OCI-LY1 (cell line): ENCODE measurements around the gene NDUFA11.
"Not testable (repeated sequence)": the region's sequence is repeated elsewhere in the genome, so short reads cannot be mapped to it uniquely, and the experiment has no call there.

Experiments used
- H2AFZ ChIP-seq: fragments of 200-600 bp; sonication (generic), shearing (Covaris generic); 2 replicates; pipeline ENCODE4 v1.6.0; 2014; ENCODE audit warnings: antibody characterized with exemption, mild to moderate bottlenecking, low read length
- H3F3A ChIP-seq: fragments of 200-600 bp; sonication (generic), shearing (Covaris generic); 2 replicates; pipeline ENCODE4 v1.6.0; 2014; ENCODE audit warnings: mild to moderate bottlenecking, antibody characterized with exemption, low read length, moderate library complexity; ENCODE audit not compliant: insufficient read depth
- H3K27ac ChIP-seq: fragments of 200-600 bp; sonication (generic); 2 replicates; pipeline ENCODE4 v1.5.1; 2014; ENCODE audit warnings: low read length, mixed run types, mild to moderate bottlenecking, low read depth; ENCODE audit not compliant: poor library complexity, severe bottlenecking
- H3K27me3 ChIP-seq: fragments of 200-600 bp; sonication (generic); 2 replicates; pipeline ENCODE4 v1.6.0; 2014; ENCODE audit warnings: antibody characterized with exemption, mild to moderate bottlenecking, low read length, moderate library complexity; ENCODE audit not compliant: insufficient read depth
- H3K36me3 ChIP-seq: fragments of 200-600 bp; sonication (generic); 2 replicates; pipeline ENCODE4 v1.6.1; 2014; ENCODE audit warnings: mild to moderate bottlenecking, antibody characterized with exemption, low read length, moderate library complexity, mixed read lengths; ENCODE audit not compliant: insufficient read depth
- H3K4me1 ChIP-seq: fragments of 200-600 bp; sonication (generic); 2 replicates; pipeline ENCODE4 v1.5.1; 2014; ENCODE audit warnings: mild to moderate bottlenecking, low read length, moderate library complexity; ENCODE audit not compliant: insufficient read depth, severe bottlenecking
- H3K4me2 ChIP-seq: fragments of 200-600 bp; sonication (generic), shearing (Covaris generic); 2 replicates; pipeline ENCODE4 v1.6.1; 2014; ENCODE audit warnings: low read length
- H3K4me3 ChIP-seq: fragments of 200-600 bp; sonication (generic); 2 replicates; pipeline ENCODE4 v1.5.1; 2014; ENCODE audit warnings: low read length, low read depth, mild to moderate bottlenecking, mixed read lengths; ENCODE audit not compliant: poor library complexity, severe bottlenecking
- H3K79me2 ChIP-seq: fragments of 200-600 bp; shearing (Covaris generic); 2 replicates; pipeline ENCODE4 v1.6.1; 2016; ENCODE audit warnings: mixed run types, low read length, mixed read lengths; ENCODE audit not compliant: insufficient read depth
- H3K9ac ChIP-seq: fragments of 200-600 bp; sonication (generic), shearing (Covaris generic); 2 replicates; pipeline ENCODE4 v1.6.1; 2014; ENCODE audit warnings: mild to moderate bottlenecking, low read length, mixed read lengths
- H3K9me2 ChIP-seq: fragments of 200-600 bp; sonication (generic), shearing (Covaris generic); 2 replicates; pipeline ENCODE4 v1.6.1; 2014; ENCODE audit warnings: low read depth, mild to moderate bottlenecking, low read length, mixed read lengths
- H3K9me3 ChIP-seq: fragments of 200-600 bp; shearing (Covaris generic); 2 replicates; pipeline ENCODE4 v1.6.1; 2014; ENCODE audit warnings: low read length, mixed read lengths
- H4K20me1 ChIP-seq: fragments of 200-600 bp; sonication (generic), shearing (Covaris generic); 2 replicates; pipeline ENCODE4 v1.6.0; 2016; ENCODE audit warnings: mild to moderate bottlenecking, low read length; ENCODE audit not compliant: insufficient read depth
- CTCF ChIP-seq: fragments of 200-600 bp; sonication (generic), shearing (Covaris generic); IDR thresholded peaks from 2 replicates; pipeline ENCODE4 v1.5.1; 2017; ENCODE audit warnings: mild to moderate bottlenecking, antibody characterized with exemption, low read length, moderate library complexity, mixed read lengths
- EZH2 ChIP-seq: fragments of 200-600 bp; sonication (generic), shearing (Covaris generic); IDR thresholded peaks from 2 replicates; pipeline ENCODE4 v1.8.0; 2017; ENCODE audit warnings: borderline replicate concordance, mixed run types, mild to moderate bottlenecking, antibody characterized with exemption, low read length, moderate library complexity, mixed read lengths

The NDUFA11 gene

GRCh38 chr19:5890099-5890498, 13.5 kb downstream of the NDUFA11 start:
- Histone ChIP-seq H3K9me3 (no peaks in the 10 kb centered on the region), H3K27me3 (peaks cover 8% of the 10 kb centered on the region; the same call in 1 of the 2 replicates), H2AFZ (no peak overlapping the region), H3K79me2 (no peaks in the 10 kb centered on the region), H3K9ac (no peak overlapping the region), H3F3A (no peaks in the 10 kb centered on the region; the same call in 1 of the 2 replicates), H3K4me2 (no peak overlapping the region), H3K4me1 (no peaks in the 10 kb centered on the region), H3K27ac (no peak overlapping the region), H3K9me2 (no peaks in the 10 kb centered on the region), H4K20me1 (no peaks in the 10 kb centered on the region), H3K4me3 (no peak overlapping the region), H3K36me3 (peaks cover 6% of the 10 kb centered on the region)
- no peak for TF ChIP-seq CTCF

GRCh38 chr19:5889288-5889971, 14.2 kb downstream of the NDUFA11 start:
- no peak overlapping the region for H3K4me2 ChIP-seq

GRCh38 chr19:5884065-5884811, 19.4 kb downstream of the NDUFA11 start:
- H2AFZ ChIP-seq, H3K27me3 ChIP-seq, H3K9me3 ChIP-seq, H3K4me1 ChIP-seq, H3K9me2 ChIP-seq, H3K4me3 ChIP-seq, H3K79me2 ChIP-seq, H3K27ac ChIP-seq, H3K9ac ChIP-seq, H3F3A ChIP-seq, H3K4me2 ChIP-seq, H3K36me3 ChIP-seq, H4K20me1 ChIP-seq: not testable (repeated sequence)

More at GRCh38 chr19:5889288-5889971, 14.2 kb downstream of the NDUFA11 start:
- Histone ChIP-seq H3K27me3 (peaks cover 8% of the 10 kb centered on the region; the same call in 1 of the 2 replicates), H4K20me1 (no peaks in the 10 kb centered on the region), H2AFZ (no peak overlapping the region), H3K36me3 (no peaks in the 10 kb centered on the region; the same call in 1 of the 2 replicates), H3F3A (no peaks in the 10 kb centered on the region; the same call in 1 of the 2 replicates), H3K27ac (no peak overlapping the region), H3K79me2 (no peaks in the 10 kb centered on the region), H3K9me2 (no peaks in the 10 kb centered on the region), H3K9me3 (no peaks in the 10 kb centered on the region), H3K4me3 (no peak overlapping the region), H3K4me1 (no peaks in the 10 kb centered on the region), H3K9ac (no peak overlapping the region)
- TF ChIP-seq CTCF (no peak), EZH2 (no peak)

GRCh38 chr19:5883157-5883873, 20.3 kb downstream of the NDUFA11 start:
- not testable (repeated sequence) for H3K9me3 ChIP-seq, H2AFZ ChIP-seq, H3K9ac ChIP-seq, H3K27me3 ChIP-seq, H3K36me3 ChIP-seq, H3K79me2 ChIP-seq, H4K20me1 ChIP-seq, H3K4me3 ChIP-seq, H3K9me2 ChIP-seq, H3K4me2 ChIP-seq, H3F3A ChIP-seq, H3K4me1 ChIP-seq, H3K27ac ChIP-seq
